Stimulated activated naive B cell treated with anti-CD40 and anti-IgM and Interleukin-4, amounts not matched to agents 10 μg/mL and 1 μg/mL and 100 μg/mL, for 72 hours (primary cell): ENCODE data around the gene TNFRSF6B.
"Not testable (repeated sequence)": the region's sequence is repeated elsewhere in the genome, so short reads cannot be mapped to it uniquely, and the experiment has no call there.

Experiments
- ATAC-seq, 2 donors: fragments of 150-1000 bp; cut with Tn5 transposase; replicated peaks; 2 replicates each; pipeline ENCODE4 v1.10.0; 2021; ENCODE audit warnings: moderate library complexity in 1 of 2
- DNase-seq: peaks from one replicate; pipeline ENCODE4 v3.0.0; 2021
- H3K27ac Mint-ChIP-seq: one replicate; pipeline ENCODE4 v1.8.0; 2022; ENCODE audit warnings: mild to moderate bottlenecking, mixed read lengths
- H3K27me3 Mint-ChIP-seq, 2 donors: one replicate each; pipeline ENCODE4 v1.8.0; 2022; ENCODE audit warnings: mixed read lengths in 2 of 2
- H3K36me3 Mint-ChIP-seq, 2 donors: one replicate each; pipeline ENCODE4 v1.8.0; 2022; ENCODE audit warnings: mixed read lengths in 2 of 2, mild to moderate bottlenecking in 1 of 2
- H3K4me1 Mint-ChIP-seq, 2 donors: one replicate each; pipeline ENCODE4 v1.8.0; 2022; ENCODE audit warnings: mixed read lengths in 2 of 2, mild to moderate bottlenecking in 1 of 2
- H3K4me3 Mint-ChIP-seq, 2 donors: one replicate each; pipeline ENCODE4 v1.8.0; 2022; ENCODE audit warnings: mild to moderate bottlenecking in 2 of 2, mixed read lengths in 2 of 2, moderate library complexity in 1 of 2
- H3K9me3 Mint-ChIP-seq, 2 donors: one replicate each; pipeline ENCODE4 v1.8.0; 2022; ENCODE audit warnings: mixed read lengths in 2 of 2, mild to moderate bottlenecking in 1 of 2

TNFRSF6B gene

DNA sequence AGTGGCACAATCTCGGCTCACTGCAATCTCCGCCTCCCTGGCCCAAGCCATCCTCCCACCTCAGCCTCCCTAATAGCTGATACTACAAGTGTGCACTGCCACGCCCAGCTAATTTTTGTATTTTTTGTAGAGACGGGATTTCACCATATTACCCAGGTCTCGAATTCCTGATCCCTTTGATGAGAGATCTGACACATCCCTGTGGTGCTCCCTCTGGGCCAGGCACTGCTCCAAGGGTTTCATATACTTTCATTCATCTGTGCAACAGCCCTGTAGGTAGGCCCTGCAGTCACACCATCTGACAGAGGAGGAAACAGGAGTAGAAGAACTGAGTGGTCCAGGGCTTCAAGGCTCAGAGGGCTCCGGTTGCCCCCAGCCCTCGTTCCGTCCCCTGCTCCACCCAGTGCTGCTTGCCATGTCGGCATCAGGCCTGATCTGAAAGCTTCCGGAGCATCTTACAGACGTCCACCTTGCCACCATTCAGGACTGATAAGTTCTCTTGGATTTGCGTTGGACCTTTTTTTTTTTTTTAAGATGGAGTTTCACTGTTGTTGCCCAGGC is 14.7 kb downstream of the TNFRSF6B start:
- H3K4me1 Mint-ChIP-seq, result peaks cover 34 to 54% of the 10 kb centered on the region in 2 donors
- H3K36me3 Mint-ChIP-seq, result peaks cover 54 to 60% of the 10 kb centered on the region in 2 donors
- peak overlapping the region; percentile 20 for H3K27ac Mint-ChIP-seq

GRCh38 chr20:63712191-63712590 is 15.7 kb downstream of the TNFRSF6B start:
- H3K27ac Mint-ChIP-seq, result no peak overlapping the region
- H3K9me3 Mint-ChIP-seq, result peaks cover 4 to 11% of the 10 kb centered on the region in 2 donors
- H3K36me3 Mint-ChIP-seq, result peaks cover 62 to 63% of the 10 kb centered on the region in 2 donors
- no peaks in the 10 kb centered on the region for H3K27me3 Mint-ChIP-seq
- DNase-seq (no peak), ATAC-seq (no peak)
- peaks cover 28 to 50% of the 10 kb centered on the region in 2 donors for H3K4me1 Mint-ChIP-seq
- no peak overlapping the region for H3K4me3 Mint-ChIP-seq

More for the DNA sequence above, 14.7 kb downstream of the TNFRSF6B start:
- peaks cover 4 to 9% of the 10 kb centered on the region in 2 donors for H3K9me3 Mint-ChIP-seq
- H3K27me3 Mint-ChIP-seq, result no peaks in the 10 kb centered on the region
- ATAC-seq (no peak), DNase-seq (no peak)
- H3K4me3 Mint-ChIP-seq, result no peak overlapping the region

DNA sequence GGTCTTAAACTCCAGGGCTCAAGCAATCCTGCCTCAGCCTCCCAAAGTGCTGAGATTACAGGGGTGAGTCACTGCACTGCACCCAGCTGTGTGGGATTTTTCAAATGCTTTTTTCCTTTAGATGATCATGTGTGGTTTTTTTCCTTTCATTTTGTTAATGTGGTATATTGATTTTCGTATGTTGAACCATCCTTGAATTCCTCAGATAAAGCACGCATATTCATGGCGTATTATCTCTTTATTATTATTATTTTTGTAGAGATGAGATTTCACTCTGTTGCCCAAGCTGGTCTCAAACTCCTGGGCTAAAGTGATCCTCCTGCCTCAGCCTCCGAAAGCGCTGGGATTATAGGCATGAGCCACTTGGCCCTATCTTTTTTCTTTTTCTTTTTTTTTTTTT is 18.4 kb downstream of the TNFRSF6B start:
- H3K9me3 Mint-ChIP-seq, result peaks cover 4 to 17% of the 10 kb centered on the region in 2 donors
- H3K36me3 Mint-ChIP-seq, result peaks cover 80 to 81% of the 10 kb centered on the region in 2 donors
- no peak overlapping the region for H3K27ac Mint-ChIP-seq
- H3K4me3 Mint-ChIP-seq, result no peak overlapping the region
- peaks cover 19 to 39% of the 10 kb centered on the region in 2 donors for H3K4me1 Mint-ChIP-seq
- no peak for DNase-seq
- no peaks in the 10 kb centered on the region for H3K27me3 Mint-ChIP-seq
- no peak for ATAC-seq

GRCh38 chr20:63718996-63719395 is 22.5 kb downstream of the TNFRSF6B start:
- Mint-ChIP-seq H3K27ac (peak overlapping the region; percentile 37), H3K4me3 (no peak overlapping the region), H3K9me3 (peaks cover 0 to 14% of the 10 kb centered on the region in 2 donors), H3K27me3 (no peaks in the 10 kb centered on the region), H3K4me1 (peaks cover 10 to 21% of the 10 kb centered on the region in 2 donors), H3K36me3 (peaks cover 71 to 74% of the 10 kb centered on the region in 2 donors)
- ATAC-seq (no peak), DNase-seq (no peak)

DNA sequence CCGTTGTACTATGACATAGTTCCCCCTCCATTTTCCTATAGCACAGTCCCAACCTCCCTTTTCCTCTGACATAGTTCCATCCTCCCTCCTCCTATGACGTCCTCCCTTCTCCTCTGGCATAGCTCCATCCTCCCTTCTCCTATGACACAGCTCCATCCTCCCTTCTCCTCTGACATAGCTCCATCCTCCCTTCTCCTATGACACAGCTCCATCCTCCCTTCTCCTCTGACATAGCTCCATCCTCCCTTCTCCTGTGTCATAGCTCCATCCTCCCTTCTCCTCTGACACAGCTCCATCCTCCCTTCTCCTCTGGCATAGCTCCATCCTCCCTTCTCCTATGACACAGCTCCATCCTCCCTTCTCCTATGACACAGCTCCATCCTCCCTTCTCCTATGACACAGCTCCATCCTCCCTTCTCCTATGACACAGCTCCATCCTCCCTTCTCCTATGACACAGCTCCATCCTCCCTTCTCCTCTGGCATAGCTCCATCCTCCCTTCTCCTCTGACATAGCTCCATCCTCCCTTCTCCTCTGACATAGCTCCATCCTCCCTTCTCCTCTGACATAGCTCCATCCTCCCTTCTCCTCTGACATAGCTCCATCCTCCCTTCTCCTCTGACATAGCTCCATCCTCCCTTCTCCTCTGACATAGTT is 26.6 kb downstream of the TNFRSF6B start:
- H3K4me1 Mint-ChIP-seq, result peaks cover 7 to 22% of the 10 kb centered on the region in 2 donors
- H3K9me3 Mint-ChIP-seq, result peaks cover 3 to 11% of the 10 kb centered on the region in 2 donors
- H3K4me3 Mint-ChIP-seq, DNase-seq, ATAC-seq, H3K27me3 Mint-ChIP-seq: not testable (repeated sequence)
- peak overlapping the region; percentile 7 for H3K27ac Mint-ChIP-seq
- H3K36me3 Mint-ChIP-seq, result peaks cover 57 to 64% of the 10 kb centered on the region in 2 donors

DNA sequence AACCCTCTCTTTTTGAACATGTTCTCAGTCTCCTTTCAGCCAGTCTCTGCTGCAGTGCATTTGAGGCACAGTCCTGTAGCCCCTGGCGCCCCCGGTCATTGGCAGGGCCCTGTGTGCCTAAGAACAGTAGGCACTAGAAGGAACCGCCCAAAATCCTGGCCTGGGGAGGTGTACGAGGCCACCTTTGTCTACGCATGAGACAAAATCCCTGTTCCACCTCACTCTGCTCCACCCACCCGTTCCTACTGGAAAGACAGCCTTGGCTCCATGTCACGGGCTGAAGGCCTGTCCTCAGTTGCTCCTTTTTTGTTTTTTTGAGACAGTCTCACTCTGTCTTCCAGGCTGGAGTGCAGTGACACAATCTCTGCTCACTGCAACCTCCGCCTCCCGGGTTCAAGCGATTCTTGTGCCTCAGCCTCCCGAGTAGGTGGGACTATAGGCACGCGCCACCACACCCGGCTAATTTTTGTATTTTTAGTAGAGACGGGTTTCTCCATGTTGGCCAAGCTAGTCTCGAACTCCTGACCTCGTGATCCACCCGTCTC is 33.8 kb downstream of the TNFRSF6B start:
- not testable (repeated sequence) for H3K27me3 Mint-ChIP-seq, H3K9me3 Mint-ChIP-seq, H3K4me3 Mint-ChIP-seq, DNase-seq, ATAC-seq, H3K27ac Mint-ChIP-seq
- Mint-ChIP-seq H3K4me1 (peaks cover 22 to 36% of the 10 kb centered on the region in 2 donors), H3K36me3 (peaks cover 33 to 45% of the 10 kb centered on the region in 2 donors)

DNA sequence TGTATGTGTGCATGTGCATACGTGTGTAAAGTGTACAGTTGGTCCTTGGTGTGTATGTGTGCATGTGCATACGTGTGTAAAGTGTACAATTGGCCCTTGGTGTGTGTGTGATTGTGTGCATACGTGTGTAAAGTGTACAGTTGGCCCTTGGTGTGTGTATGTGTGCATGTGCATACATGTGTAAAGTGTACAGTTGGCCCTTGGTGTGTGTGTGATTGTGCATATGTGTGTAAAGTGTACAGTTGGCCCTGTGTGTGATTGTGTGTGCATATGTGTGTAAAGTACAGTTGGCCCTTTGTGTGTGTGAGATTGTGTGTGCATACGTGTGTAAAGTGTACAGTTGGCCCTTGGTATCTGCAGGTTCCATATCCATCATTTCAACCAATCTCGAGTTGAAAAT is 35.0 kb downstream of the TNFRSF6B start:
- Mint-ChIP-seq H3K4me3 (no peak overlapping the region), H3K27ac (no peak overlapping the region), H3K9me3 (no peaks in the 10 kb centered on the region), H3K36me3 (peaks cover 35 to 48% of the 10 kb centered on the region in 2 donors), H3K27me3 (no peaks in the 10 kb centered on the region), H3K4me1 (peaks cover 29 to 47% of the 10 kb centered on the region in 2 donors)
- no peak for ATAC-seq
- DNase-seq, result no peak

DNA sequence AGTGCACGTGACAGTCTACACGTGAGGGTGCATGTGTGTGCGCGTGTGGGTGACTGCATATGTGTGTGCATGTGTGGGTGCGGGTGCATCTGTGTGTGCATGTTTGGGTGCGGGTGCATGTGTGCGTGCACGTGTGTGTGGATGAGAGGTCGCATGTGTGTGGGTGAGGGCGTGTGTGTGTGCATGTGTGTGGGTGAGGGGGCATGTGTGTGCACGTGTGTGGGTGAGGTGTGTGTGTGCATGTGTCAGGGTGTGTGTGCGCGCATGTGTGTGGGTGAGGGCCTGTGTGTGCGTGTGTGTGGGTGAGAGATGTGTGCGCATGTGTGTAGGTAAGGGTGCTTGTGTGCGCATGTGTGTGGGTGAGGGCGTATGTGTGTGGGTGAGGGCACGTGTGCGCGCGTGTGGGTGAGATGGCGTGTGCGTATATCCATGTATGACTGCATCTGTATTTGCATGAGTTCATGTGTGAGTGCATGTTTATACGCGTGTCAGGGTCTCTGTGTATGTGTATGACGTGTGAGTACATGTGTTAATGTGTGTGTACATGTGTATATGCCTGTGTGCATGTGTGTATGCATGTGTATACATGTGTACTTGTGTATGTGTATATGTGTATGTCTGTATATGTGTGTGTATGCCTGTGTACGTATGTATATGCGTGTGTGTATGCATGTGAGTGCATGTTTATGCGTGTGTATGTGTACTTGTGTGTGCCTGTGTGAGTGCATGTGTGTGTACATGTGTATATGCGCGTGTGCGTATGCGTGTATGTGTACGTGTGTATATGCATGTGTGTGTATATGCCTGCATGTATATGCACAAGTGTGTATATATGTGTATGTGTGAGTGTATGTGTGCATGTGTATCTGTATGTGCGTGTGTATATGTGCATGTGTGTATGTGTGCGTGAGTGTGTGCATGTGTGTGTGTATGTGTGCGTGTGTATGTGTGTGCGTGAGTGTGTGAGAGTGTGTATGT is 36.0 kb downstream of the TNFRSF6B start:
- Mint-ChIP-seq H3K4me1 (peaks cover 34 to 48% of the 10 kb centered on the region in 2 donors), H3K36me3 (peaks cover 28 to 41% of the 10 kb centered on the region in 2 donors), H3K4me3 (no peak overlapping the region), H3K27me3 (no peaks in the 10 kb centered on the region), H3K9me3 (no peaks in the 10 kb centered on the region), H3K27ac (no peak overlapping the region)
- no peak for DNase-seq
- ATAC-seq, result no peak

- Mint-ChIP-seq H3K4me1 (peaks cover 34 to 44% of the 10 kb centered on the region in 2 donors), H3K4me3 (no peak overlapping the region), H3K9me3 (no peaks in the 10 kb centered on the region), H3K36me3 (peaks cover 28 to 41% of the 10 kb centered on the region in 2 donors), H3K27me3 (no peaks in the 10 kb centered on the region), H3K27ac (no peak overlapping the region)
- DNase-seq (no peak), ATAC-seq (no peak)
Measured at GRCh38 chr20:63733117-63733516, 36.7 kb downstream of the TNFRSF6B start.

GRCh38 chr20:63733579-63734081 is 37.2 kb downstream of the TNFRSF6B start:
- H3K27ac Mint-ChIP-seq, result no peak overlapping the region
- no peaks in the 10 kb centered on the region for H3K27me3 Mint-ChIP-seq
- H3K9me3 Mint-ChIP-seq, result no peaks in the 10 kb centered on the region
- no peak overlapping the region for H3K4me3 Mint-ChIP-seq
- H3K4me1 Mint-ChIP-seq, result peaks cover 33 to 44% of the 10 kb centered on the region in 2 donors
- DNase-seq (no peak), ATAC-seq (no peak)
- H3K36me3 Mint-ChIP-seq, result peaks cover 24 to 36% of the 10 kb centered on the region in 2 donors

GRCh38 chr20:63734111-63734945 is 37.9 kb downstream of the TNFRSF6B start:
- Mint-ChIP-seq H3K27ac (peak overlapping the region; percentile 73), H3K4me3 (no peak overlapping the region), H3K36me3 (peaks cover 24 to 32% of the 10 kb centered on the region in 2 donors), H3K4me1 (peaks cover 29 to 40% of the 10 kb centered on the region in 2 donors), H3K27me3 (no peaks in the 10 kb centered on the region), H3K9me3 (no peaks in the 10 kb centered on the region)
- ATAC-seq (no peak), DNase-seq (no peak)

GRCh38 chr20:63734946-63735858 is 38.8 kb downstream of the TNFRSF6B start:
- Mint-ChIP-seq H3K27ac (no peak overlapping the region), H3K4me1 (peaks cover 25 to 36% of the 10 kb centered on the region in 2 donors), H3K9me3 (no peaks in the 10 kb centered on the region), H3K27me3 (no peaks in the 10 kb centered on the region), H3K4me3 (peak overlapping the region in 1 of 2 donors; percentile 26), H3K36me3 (peaks cover 24 to 29% of the 10 kb centered on the region in 2 donors)
- no peak for DNase-seq
- no peak for ATAC-seq
